ENCODE results near the gene PNPO. TPM values are rescaled to one million over a fixed set of nuclear protein-coding genes. Genes with fewer than 3 reads are reported as not detected.

The PNPO gene
- total RNA-seq, 1 donor from 2014 or later = 9.1 TPM

- peaks cover 5% of the 10 kb centered on the region for H3K4me1 Mint-ChIP-seq
- H3K79me2 ChIP-seq (ENCODE audit: low read depth) = no peaks in the 10 kb centered on the region
- no peaks in the 10 kb centered on the region for H3F3A ChIP-seq (ENCODE audit: low read depth)
- no peaks in the 10 kb centered on the region for H3K4me1 ChIP-seq
- H3K9me3 ChIP-seq (ENCODE audit: low read depth) = no peaks in the 10 kb centered on the region
- H3K27me3 ChIP-seq = no peaks in the 10 kb centered on the region
- no peak overlapping the region for H3K27ac ChIP-seq
- no peak for DNase-seq (ENCODE audit: low spot score)
- H3K36me3 ChIP-seq = no peaks in the 10 kb centered on the region
- H3K4me3 ChIP-seq = no peak overlapping the region
- H3K9ac ChIP-seq = no peak overlapping the region
- no peak overlapping the region for H2AFZ ChIP-seq (replicated peaks)
- no peak overlapping the region for H3K27ac Mint-ChIP-seq
- H3K9me3 Mint-ChIP-seq = no peaks in the 10 kb centered on the region
- no peak overlapping the region for H3K4me3 Mint-ChIP-seq
- no peak for TF ChIP-seq EZH2phosphoT487 (IDR thresholded peaks at IDR 0.05)
- H3K4me2 ChIP-seq = no peak overlapping the region
- no peaks in the 10 kb centered on the region for H4K20me1 ChIP-seq (ENCODE audit: low read depth)
- peaks cover 4% of the 10 kb centered on the region for H3K27me3 Mint-ChIP-seq (ENCODE audit: insufficient read depth, low read depth)
- peaks cover 15% of the 10 kb centered on the region for H3K36me3 Mint-ChIP-seq
These were observed 13.5 kb upstream of the PNPO start for GRCh38 chr17:47927821-47928400.

DNA sequence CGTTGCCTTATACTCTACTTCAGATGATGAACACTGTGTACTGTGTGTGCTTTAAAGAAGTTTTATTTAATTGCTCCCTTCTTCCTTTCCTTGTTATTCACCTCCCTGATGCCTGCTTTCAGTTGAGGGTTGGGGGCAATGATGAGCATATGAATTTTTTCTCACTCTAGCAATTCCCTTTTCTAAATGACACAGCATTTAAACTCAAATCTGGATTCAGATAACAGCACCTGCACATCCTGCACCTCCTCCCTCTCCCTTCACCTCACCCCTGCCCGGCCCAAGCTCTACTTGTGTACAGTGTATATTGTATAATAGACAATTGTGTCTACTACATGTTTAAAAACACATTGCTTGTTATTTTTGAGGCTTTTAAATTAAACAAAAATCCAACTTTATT is 13.0 kb upstream of the PNPO start:
- H3K4me2 ChIP-seq = no peak overlapping the region
- Mint-ChIP-seq H3K27me3 (ENCODE audit: insufficient read depth, low read depth) (peaks cover 4% of the 10 kb centered on the region), H3K4me3 (no peak overlapping the region), H3K9me3 (no peaks in the 10 kb centered on the region), H3K36me3 (peaks cover 15% of the 10 kb centered on the region), H3K4me1 (peaks cover 5% of the 10 kb centered on the region), H3K27ac (no peak overlapping the region)
- H3K9ac ChIP-seq = no peak overlapping the region
- H3K4me1 ChIP-seq = no peaks in the 10 kb centered on the region
- no peaks in the 10 kb centered on the region for H3K36me3 ChIP-seq
- no peaks in the 10 kb centered on the region for H3F3A ChIP-seq (ENCODE audit: low read depth)
- TF ChIP-seq, protein P1, sequence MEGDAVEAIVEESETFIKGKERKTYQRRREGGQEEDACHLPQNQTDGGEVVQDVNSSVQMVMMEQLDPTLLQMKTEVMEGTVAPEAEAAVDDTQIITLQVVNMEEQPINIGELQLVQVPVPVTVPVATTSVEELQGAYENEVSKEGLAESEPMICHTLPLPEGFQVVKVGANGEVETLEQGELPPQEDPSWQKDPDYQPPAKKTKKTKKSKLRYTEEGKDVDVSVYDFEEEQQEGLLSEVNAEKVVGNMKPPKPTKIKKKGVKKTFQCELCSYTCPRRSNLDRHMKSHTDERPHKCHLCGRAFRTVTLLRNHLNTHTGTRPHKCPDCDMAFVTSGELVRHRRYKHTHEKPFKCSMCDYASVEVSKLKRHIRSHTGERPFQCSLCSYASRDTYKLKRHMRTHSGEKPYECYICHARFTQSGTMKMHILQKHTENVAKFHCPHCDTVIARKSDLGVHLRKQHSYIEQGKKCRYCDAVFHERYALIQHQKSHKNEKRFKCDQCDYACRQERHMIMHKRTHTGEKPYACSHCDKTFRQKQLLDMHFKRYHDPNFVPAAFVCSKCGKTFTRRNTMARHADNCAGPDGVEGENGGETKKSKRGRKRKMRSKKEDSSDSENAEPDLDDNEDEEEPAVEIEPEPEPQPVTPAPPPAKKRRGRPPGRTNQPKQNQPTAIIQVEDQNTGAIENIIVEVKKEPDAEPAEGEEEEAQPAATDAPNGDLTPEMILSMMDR (IDR thresholded peaks at IDR 0.05) = no peak
- TF ChIP-seq EZH2phosphoT487 (IDR thresholded peaks at IDR 0.05) (no peak), EZH2 (IDR thresholded peaks at IDR 0.05) (no peak)
- H3K79me2 ChIP-seq (ENCODE audit: low read depth) = no peaks in the 10 kb centered on the region
- no peak overlapping the region for H2AFZ ChIP-seq (replicated peaks)
- H3K4me3 ChIP-seq = no peak overlapping the region
- H3K27ac ChIP-seq = no peak overlapping the region
- no peaks in the 10 kb centered on the region for H3K9me3 ChIP-seq (ENCODE audit: low read depth)
- no peak for DNase-seq (ENCODE audit: low spot score)
- no peaks in the 10 kb centered on the region for H4K20me1 ChIP-seq (ENCODE audit: low read depth)
- no peaks in the 10 kb centered on the region for H3K27me3 ChIP-seq

DNA sequence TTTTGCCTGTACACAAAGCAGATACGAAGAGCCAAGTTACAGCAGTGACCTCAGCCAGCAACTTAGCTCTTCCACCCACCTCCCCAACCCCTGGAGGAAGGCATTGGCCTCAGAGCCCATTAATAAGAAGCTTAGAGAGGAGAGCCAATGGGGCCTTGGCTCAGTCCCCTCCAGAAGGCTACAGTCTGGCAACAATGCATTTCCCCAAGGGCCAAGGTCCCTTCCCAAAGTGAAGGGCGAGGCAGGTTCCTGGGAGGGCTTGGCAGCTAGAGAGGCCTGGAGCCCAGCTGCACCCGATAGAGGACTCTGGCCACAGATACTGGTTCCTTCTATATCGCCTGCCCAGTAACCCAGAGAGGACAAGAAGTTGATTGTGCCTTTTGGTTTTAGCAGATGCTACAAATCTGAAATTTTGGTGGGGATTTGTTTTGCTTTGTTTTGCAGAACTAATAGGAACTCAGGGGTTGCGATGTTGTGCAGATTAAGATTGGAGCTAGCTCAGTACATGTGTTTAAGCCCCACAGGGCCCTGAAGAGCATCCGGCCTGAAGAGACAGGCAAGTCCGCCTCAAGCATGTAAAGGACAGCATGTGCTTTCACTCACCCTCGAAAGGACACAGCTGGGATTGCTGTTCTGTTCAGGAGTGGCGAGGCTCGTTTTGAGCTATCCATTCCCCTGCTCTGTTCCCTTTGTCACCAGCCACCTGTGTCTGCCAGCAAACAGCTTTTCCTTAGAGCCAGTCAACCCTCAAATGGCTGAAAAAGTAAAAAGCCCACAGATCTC is 12.0 kb upstream of the PNPO start:
- no peak for DNase-seq (ENCODE audit: low spot score)
- peaks cover 5% of the 10 kb centered on the region for H3K4me1 Mint-ChIP-seq

More for the DNA sequence above, 12.0 kb upstream of the PNPO start:
- no peaks in the 10 kb centered on the region for H3K9me3 Mint-ChIP-seq
- Histone ChIP-seq H3F3A (ENCODE audit: low read depth) (no peaks in the 10 kb centered on the region), H4K20me1 (ENCODE audit: low read depth) (no peaks in the 10 kb centered on the region), H2AFZ (replicated peaks) (no peak overlapping the region), H3K9me3 (ENCODE audit: low read depth) (no peaks in the 10 kb centered on the region), H3K27me3 (no peaks in the 10 kb centered on the region), H3K79me2 (ENCODE audit: low read depth) (no peaks in the 10 kb centered on the region), H3K27ac (no peak overlapping the region), H3K9ac (no peak overlapping the region), H3K4me2 (no peak overlapping the region), H3K36me3 (no peaks in the 10 kb centered on the region), H3K4me1 (no peaks in the 10 kb centered on the region), H3K4me3 (no peak overlapping the region)
- TF ChIP-seq EZH2 (IDR thresholded peaks at IDR 0.05) (no peak), EZH2phosphoT487 (IDR thresholded peaks at IDR 0.05) (no peak)
- TF ChIP-seq, protein P1 (IDR thresholded peaks at IDR 0.05) = no peak
- no peak overlapping the region for H3K4me3 Mint-ChIP-seq
- H3K36me3 Mint-ChIP-seq = peaks cover 15% of the 10 kb centered on the region
- no peaks in the 10 kb centered on the region for H3K27me3 Mint-ChIP-seq (ENCODE audit: insufficient read depth, low read depth)
- H3K27ac Mint-ChIP-seq = no peak overlapping the region
